ENCODE measurements around the gene OR2A5. TPM values are rescaled to one million over a fixed set of nuclear protein-coding genes. Genes with fewer than 3 reads are reported as not detected.

The OR2A5 gene
- polyA plus RNA-seq, 3 donors = not detected

- Histone ChIP-seq H3K79me2 (ENCODE audit: insufficient read depth, low read length) (no peaks in the 10 kb centered on the region), H3K36me3 (replicated peaks in 1 of 2; ENCODE audit: control insufficient read depth in 1 of 2, insufficient read depth in 2 of 2, low read length in 2 of 2) (no peaks in the 10 kb centered on the region), H3K4me1 (ENCODE audit: control insufficient read depth in 1 of 2, insufficient read depth in 2 of 2, low read length in 2 of 2) (no peaks in the 10 kb centered on the region), H3K9ac (ENCODE audit: insufficient read depth, low read length, poor library complexity, severe bottlenecking) (no peak within 1 kb of the TSS), H3K4me2 (replicated peaks; ENCODE audit: extremely low read depth, low read length, poor library complexity, severe bottlenecking) (no peak within 1 kb of the TSS), H3K27ac (ENCODE audit: low read depth in 1 of 2, low read length in 2 of 2) (no peak within 1 kb of the TSS), H3K4me3 (replicated peaks in 1 of 3; ENCODE audit: low read depth in 2 of 3, low read length in 3 of 3) (no peak within 1 kb of the TSS), H4K20me1 (ENCODE audit: insufficient read depth, low read length) (no peaks in the 10 kb centered on the region), H3K9me3 (replicated peaks in 1 of 2; ENCODE audit: control insufficient read depth in 1 of 2, insufficient read depth in 1 of 2, low read length in 2 of 2) (no peaks in the 10 kb centered on the region), H3K27me3 (ENCODE audit: control insufficient read depth in 2 of 2, insufficient read depth in 2 of 2, low read length in 2 of 2) (no peaks in the 10 kb centered on the region), H2AFZ (ENCODE audit: insufficient read depth, low read depth, low read length, poor library complexity, severe bottlenecking) (no peak within 1 kb of the TSS)
- Mint-ChIP-seq H3K4me1 (no peaks in the 10 kb centered on the region), H3K27me3 (ENCODE audit: low read depth in 3 of 3) (no peaks in the 10 kb centered on the region), H3K27ac (no peak within 1 kb of the TSS), H3K9me3 (peaks cover 0 to 4% (median 1%) of the 10 kb centered on the region in 7 donors), H3K36me3 (no peaks in the 10 kb centered on the region), H3K4me3 (no peak within 1 kb of the TSS)
- intact Hi-C loops (cut with micrococcal nuclease) = no loop called here
- DNase-seq = no peak
- 82% methylated on average over 1 of the region's 1 CpG for WGBS (ENCODE audit: insufficient coverage)
- TF ChIP-seq CTCF (IDR thresholded peaks at IDR 0.05) = no peak
Observed at GRCh38 chr7:144069511-144069910, 20.8 kb downstream of the OR2A5 start, which contains the start of gene OR2A25. OR2A25 (plus strand) TSS chr7:144069811; CDS start chr7:144074220, 4,409 bp downstream.

GRCh38 chr7:144069953-144070352 lies 21.2 kb downstream of the OR2A5 start:
- Histone ChIP-seq H3K4me2 (replicated peaks; ENCODE audit: extremely low read depth, low read length, poor library complexity, severe bottlenecking) (no peak overlapping the region), H3K79me2 (ENCODE audit: insufficient read depth, low read length) (no peaks in the 10 kb centered on the region), H3K4me1 (ENCODE audit: control insufficient read depth in 1 of 2, insufficient read depth in 2 of 2, low read length in 2 of 2) (no peaks in the 10 kb centered on the region), H3K36me3 (replicated peaks in 1 of 2; ENCODE audit: control insufficient read depth in 1 of 2, insufficient read depth in 2 of 2, low read length in 2 of 2) (no peaks in the 10 kb centered on the region), H3K4me3 (replicated peaks in 1 of 3; ENCODE audit: low read depth in 2 of 3, low read length in 3 of 3) (no peak overlapping the region), H3K27me3 (ENCODE audit: control insufficient read depth in 2 of 2, insufficient read depth in 2 of 2, low read length in 2 of 2) (no peaks in the 10 kb centered on the region), H2AFZ (ENCODE audit: insufficient read depth, low read depth, low read length, poor library complexity, severe bottlenecking) (no peak overlapping the region), H3K27ac (ENCODE audit: low read depth in 1 of 2, low read length in 2 of 2) (no peak overlapping the region), H4K20me1 (ENCODE audit: insufficient read depth, low read length) (no peaks in the 10 kb centered on the region), H3K9ac (ENCODE audit: insufficient read depth, low read length, poor library complexity, severe bottlenecking) (no peak overlapping the region), H3K9me3 (replicated peaks in 1 of 2; ENCODE audit: control insufficient read depth in 1 of 2, insufficient read depth in 1 of 2, low read length in 2 of 2) (no peaks in the 10 kb centered on the region)
- H3K4me1 Mint-ChIP-seq = no peaks in the 10 kb centered on the region
- no peaks in the 10 kb centered on the region for H3K36me3 Mint-ChIP-seq
- DNase-seq = no peak
- H3K27ac Mint-ChIP-seq = no peak overlapping the region
- intact Hi-C loops (cut with micrococcal nuclease) = no loop called here
- TF ChIP-seq CTCF (IDR thresholded peaks at IDR 0.05) = no peak
- H3K9me3 Mint-ChIP-seq = peaks cover 0 to 5% (median 2%) of the 10 kb centered on the region in 7 donors
- H3K27me3 Mint-ChIP-seq (ENCODE audit: low read depth in 3 of 3) = no peaks in the 10 kb centered on the region
- WGBS (ENCODE audit: insufficient coverage) = 100% methylated on average over 1 of the region's 2 CpGs
- no peak overlapping the region for H3K4me3 Mint-ChIP-seq
